Measurements from ENCODE around the gene BTK. TPM values are rescaled to one million over a fixed set of nuclear protein-coding genes. Genes with fewer than 3 reads are reported as not detected.

Gene BTK
- total RNA-seq, 4 donors from 2014 or later: 0.75 to 1.5 (median 1.00) TPM; not detected in 1

- TF ChIP-seq CTCF (IDR thresholded peaks at IDR 0.05 in 4 of 5, conservative IDR thresholded peaks at IDR 0.05 in 1 of 5): no peak
- TF ChIP-seq POLR2A (IDR thresholded peaks at IDR 0.05): no peak
- Histone ChIP-seq H3K27me3 (no peaks in the 10 kb centered on the region), H3K9me3 (no peaks in the 10 kb centered on the region), H3K4me3 (no peak overlapping the region), H3K4me1 (no peaks in the 10 kb centered on the region), H3K27ac (no peak overlapping the region), H3K36me3 (peaks cover 0 to 4% of the 10 kb centered on the region in 2 donors)
- DNase-seq: no peak
- intact Hi-C loops (cut with DNase I; ENCODE audit: low total_unique reads): no loop called here
- no peak for ATAC-seq
- in situ Hi-C loops (cut with MboI; ENCODE audit: low sequenced_read_pairs in 4 of 4): no loop called here
These were observed 11.8 kb upstream of the BTK start for GRCh38 chrX:101397779-101398178.

- intact Hi-C loops (cut with DNase I; ENCODE audit: low total_unique reads): no loop called here
- H3K4me1 ChIP-seq: no peaks in the 10 kb centered on the region
- DNase-seq: no peak
- H3K27ac ChIP-seq: no peak overlapping the region
- H3K9me3 ChIP-seq: no peaks in the 10 kb centered on the region
- no peak overlapping the region for H3K4me3 ChIP-seq
- no peaks in the 10 kb centered on the region for H3K27me3 ChIP-seq
- ATAC-seq: peak in 1 of 2 donors; percentile 36
- no peak for TF ChIP-seq POLR2A (IDR thresholded peaks at IDR 0.05)
- TF ChIP-seq CTCF (IDR thresholded peaks at IDR 0.05 in 4 of 5, conservative IDR thresholded peaks at IDR 0.05 in 1 of 5): no peak
- in situ Hi-C loops (cut with MboI; ENCODE audit: low sequenced_read_pairs in 4 of 4): no loop called here
- peaks cover 0 to 4% of the 10 kb centered on the region in 2 donors for H3K36me3 ChIP-seq
These were observed 9.8 kb upstream of the BTK start for GRCh38 chrX:101395789-101396188.

- no peaks in the 10 kb centered on the region for H3K27me3 ChIP-seq
- no peaks in the 10 kb centered on the region for H3K4me1 ChIP-seq
- H3K27ac ChIP-seq: no peak overlapping the region
- TF ChIP-seq CTCF (IDR thresholded peaks at IDR 0.05 in 4 of 5, conservative IDR thresholded peaks at IDR 0.05 in 1 of 5) (no peak), POLR2A (IDR thresholded peaks at IDR 0.05) (no peak)
- intact Hi-C loops (cut with DNase I; ENCODE audit: low total_unique reads) (no loop called here), in situ Hi-C loops (cut with MboI; ENCODE audit: low sequenced_read_pairs in 4 of 4) (no loop called here)
- ATAC-seq (no peak), DNase-seq (no peak)
- H3K4me3 ChIP-seq: no peak overlapping the region
- H3K36me3 ChIP-seq: peaks cover 0 to 4% of the 10 kb centered on the region in 2 donors
- no peaks in the 10 kb centered on the region for H3K9me3 ChIP-seq
These were observed 8.4 kb upstream of the BTK start for GRCh38 chrX:101394372-101394771.

GRCh38 chrX:101393530-101394305 lies 7.7 kb upstream of the BTK start:
- no peak overlapping the region for H3K4me3 ChIP-seq
- TF ChIP-seq CTCF (IDR thresholded peaks at IDR 0.05 in 4 of 5, conservative IDR thresholded peaks at IDR 0.05 in 1 of 5): no peak
- no peak for TF ChIP-seq POLR2A (IDR thresholded peaks at IDR 0.05)
- no peaks in the 10 kb centered on the region for H3K27me3 ChIP-seq
- H3K27ac ChIP-seq: no peak overlapping the region
- peaks cover 0 to 4% of the 10 kb centered on the region in 2 donors for H3K36me3 ChIP-seq
- H3K9me3 ChIP-seq: no peaks in the 10 kb centered on the region
- ATAC-seq (no peak), DNase-seq (no peak)
- intact Hi-C loops (cut with DNase I; ENCODE audit: low total_unique reads): no loop called here
- in situ Hi-C loops (cut with MboI; ENCODE audit: low sequenced_read_pairs in 4 of 4): no loop called here
- no peaks in the 10 kb centered on the region for H3K4me1 ChIP-seq

Measured in gastrocnemius medialis (tissue), 4 donors.